ENCODE data around the gene CSTPP1. TPM values are rescaled to one million over a fixed set of nuclear protein-coding genes. Genes with fewer than 3 reads are reported as not detected.

CSTPP1 gene
- total and polyA plus RNA-seq, 2 of the 4 experiments (the other 2 are of a cell fraction), result 22.0 to 35.7 TPM

- H2AK5ac ChIP-seq (ENCODE audit: low read depth, low read length), result peak overlapping the region; percentile 78
- TF ChIP-seq, protein P1, sequence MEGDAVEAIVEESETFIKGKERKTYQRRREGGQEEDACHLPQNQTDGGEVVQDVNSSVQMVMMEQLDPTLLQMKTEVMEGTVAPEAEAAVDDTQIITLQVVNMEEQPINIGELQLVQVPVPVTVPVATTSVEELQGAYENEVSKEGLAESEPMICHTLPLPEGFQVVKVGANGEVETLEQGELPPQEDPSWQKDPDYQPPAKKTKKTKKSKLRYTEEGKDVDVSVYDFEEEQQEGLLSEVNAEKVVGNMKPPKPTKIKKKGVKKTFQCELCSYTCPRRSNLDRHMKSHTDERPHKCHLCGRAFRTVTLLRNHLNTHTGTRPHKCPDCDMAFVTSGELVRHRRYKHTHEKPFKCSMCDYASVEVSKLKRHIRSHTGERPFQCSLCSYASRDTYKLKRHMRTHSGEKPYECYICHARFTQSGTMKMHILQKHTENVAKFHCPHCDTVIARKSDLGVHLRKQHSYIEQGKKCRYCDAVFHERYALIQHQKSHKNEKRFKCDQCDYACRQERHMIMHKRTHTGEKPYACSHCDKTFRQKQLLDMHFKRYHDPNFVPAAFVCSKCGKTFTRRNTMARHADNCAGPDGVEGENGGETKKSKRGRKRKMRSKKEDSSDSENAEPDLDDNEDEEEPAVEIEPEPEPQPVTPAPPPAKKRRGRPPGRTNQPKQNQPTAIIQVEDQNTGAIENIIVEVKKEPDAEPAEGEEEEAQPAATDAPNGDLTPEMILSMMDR (conservative IDR thresholded peaks at IDR 0.05; ENCODE audit: low read depth, low read length), result no peak
- TF ChIP-seq BHLHE40 (IDR thresholded peaks at IDR 0.05; ENCODE audit: low read depth, low read length) (no peak), MAZ (IDR thresholded peaks at IDR 0.05; ENCODE audit: borderline replicate concordance, low read depth, low read length) (no peak), POLR2A (IDR thresholded peaks at IDR 0.05; ENCODE audit: low read depth, low read length) (no peak), USF2 (IDR thresholded peaks at IDR 0.05; ENCODE audit: low read depth, low read length) (no peak)
- TF ChIP-seq, protein P2, sequence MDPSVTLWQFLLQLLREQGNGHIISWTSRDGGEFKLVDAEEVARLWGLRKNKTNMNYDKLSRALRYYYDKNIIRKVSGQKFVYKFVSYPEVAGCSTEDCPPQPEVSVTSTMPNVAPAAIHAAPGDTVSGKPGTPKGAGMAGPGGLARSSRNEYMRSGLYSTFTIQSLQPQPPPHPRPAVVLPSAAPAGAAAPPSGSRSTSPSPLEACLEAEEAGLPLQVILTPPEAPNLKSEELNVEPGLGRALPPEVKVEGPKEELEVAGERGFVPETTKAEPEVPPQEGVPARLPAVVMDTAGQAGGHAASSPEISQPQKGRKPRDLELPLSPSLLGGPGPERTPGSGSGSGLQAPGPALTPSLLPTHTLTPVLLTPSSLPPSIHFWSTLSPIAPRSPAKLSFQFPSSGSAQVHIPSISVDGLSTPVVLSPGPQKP (IDR thresholded peaks at IDR 0.05; ENCODE audit: borderline replicate concordance, low read depth, low read length), result no peak
- H3K4me1 ChIP-seq (ENCODE audit: control insufficient read depth, insufficient read depth, low read length), result peaks cover 9% of the 10 kb centered on the region
- H3K4me2 ChIP-seq (ENCODE audit: low read depth, low read length), result no peak overlapping the region
- no peak overlapping the region for H4K91ac ChIP-seq (ENCODE audit: insufficient read depth, low read depth, low read length)
- H2AFZ ChIP-seq (replicated peaks; ENCODE audit: low read length, poor library complexity), result peak overlapping the region; percentile 96
- H3K4ac ChIP-seq (ENCODE audit: low read depth, low read length), result peak overlapping the region; percentile 26
- H3K9me3 ChIP-seq (ENCODE audit: control insufficient read depth, insufficient read depth, low read length), result no peaks in the 10 kb centered on the region
- no peak overlapping the region for H3K56ac ChIP-seq (ENCODE audit: extremely low read depth, insufficient read depth, low read length)
- H4K20me1 ChIP-seq (ENCODE audit: insufficient read depth, low read length), result peaks cover 9% of the 10 kb centered on the region; the same call in 1 of the 2 replicates
- no peaks in the 10 kb centered on the region for H3K27me3 ChIP-seq (ENCODE audit: control insufficient read depth, insufficient read depth, low read length)
- H3K4me3 ChIP-seq (ENCODE audit: insufficient read depth, low read depth, low read length), result no peak overlapping the region
- peak overlapping the region; percentile 65 for H4K5ac ChIP-seq (ENCODE audit: low read depth, low read length)
- no peak overlapping the region for H3K23ac ChIP-seq (ENCODE audit: low read depth, low read length)
- peak overlapping the region; percentile 34 to 78; a peak in 2 of 4 replicates for H4K8ac ChIP-seq (ENCODE audit: low read depth in 2 of 2, low read length in 2 of 2)
- in situ Hi-C loops (cut with MboI; ENCODE audit: low sequenced_read_pairs) (loop anchor here (5.0 kb wide), 1 partner anchor 84 kb away; no protein-coding TSS in a partner anchor), dilution Hi-C loops (cut with HindIII; ENCODE audit: low sequenced_read_pairs, unreplicated experiment) (no loop called here), intact Hi-C loops (cut with micrococcal nuclease) (loop anchor here (1.0 to 2.0 kb wide), 4 partner anchors 57 to 177 kb away; no protein-coding TSS in a partner anchor)
- POLR2A ChIA-PET (ENCODE audit: unreplicated experiment), result no interaction called here
- H2AK9ac ChIP-seq (replicated peaks; ENCODE audit: low read depth, low read length, poor library complexity), result peak overlapping the region; percentile 94
- CTCF ChIA-PET, result interaction anchor here (0.8 to 1.5 kb wide), 5 partner anchors 10 to 177 kb away, joined by 3 to 5 read pairs (median 4); no protein-coding TSS in a partner anchor
- H3K9me1 ChIP-seq (ENCODE audit: insufficient read depth, low read length), result 0 out of 2 replicates have a peak, but pooled peaks cover 3% of the 10 kb centered on the region
- WGBS, 2 experiments (ENCODE audit: extremely low coverage in 2 of 2, insufficient read length in 1 of 2), result 54% methylated on average over 2 of the region's 6 CpGs; no CpG with 5 or more reads in 1 of the 2 experiments
- H2BK5ac ChIP-seq (ENCODE audit: low read depth, low read length, poor library complexity, severe bottlenecking), result peak overlapping the region; percentile 19
- no peak overlapping the region for H2BK15ac ChIP-seq (ENCODE audit: low read depth, low read length)
- peaks cover 11 to 44% of the 10 kb centered on the region in 2 experiments for H3K79me1 ChIP-seq (ENCODE audit: low read depth in 1 of 2, low read length in 2 of 2)
- peak overlapping the region; percentile 64 for H3K27ac ChIP-seq (ENCODE audit: insufficient read depth, low read length)
- H2BK20ac ChIP-seq (ENCODE audit: low read depth, low read length), result no peak overlapping the region; the same call in 1 of the 2 replicates
- DNase-seq (no peak), ATAC-seq (ENCODE audit: low read depth) (no peak)
- no peak overlapping the region; the same call in 1 of the 2 replicates for H3K18ac ChIP-seq (ENCODE audit: low read depth, low read length)
- H3K9ac ChIP-seq (ENCODE audit: low read depth, low read length), result peak overlapping the region; percentile 16; the same call in 1 of the 2 replicates
- BruUV-seq (replicated peaks), result no TSS peak
- peaks cover 38% of the 10 kb centered on the region for H3K36me3 ChIP-seq (ENCODE audit: control insufficient read depth, insufficient read depth, low read length)
- H2BK120ac ChIP-seq (ENCODE audit: low read depth, low read length), result no peak overlapping the region
- no peak overlapping the region for H3K14ac ChIP-seq (replicated peaks; ENCODE audit: low read depth, low read length)
Measured at GRCh38 chr11:47177846-47178245, 241.3 kb downstream of the CSTPP1 start.
